ENCODE results near the gene MRO. TPM values are rescaled to one million over a fixed set of nuclear protein-coding genes. Genes with fewer than 3 reads are reported as not detected.

Gene MRO
- total and polyA plus RNA-seq, 2 of the 8 experiments (the other 6 are each of a cell fraction or from before 2014, with no cell fraction given), result 0.65 to 1.0 TPM

GRCh38 chr18:50829644-50830043 lies 9.8 kb upstream of the MRO start:
- H3K9ac ChIP-seq (replicated peaks in 1 of 4; ENCODE audit: extremely low read depth in 1 of 4, low read depth in 3 of 4, low read length in 3 of 4), result no peak overlapping the region
- no peaks in the 10 kb centered on the region for H3K4me1 ChIP-seq (replicated peaks in 1 of 4; ENCODE audit: control insufficient read depth in 3 of 4, insufficient read depth in 4 of 4, low read length in 3 of 4)
- no peak overlapping the region for H2AK5ac ChIP-seq (ENCODE audit: low read depth, low read length)
- no peak overlapping the region for H4K91ac ChIP-seq (replicated peaks; ENCODE audit: insufficient read length, low read length)
- H2BK15ac ChIP-seq (ENCODE audit: low read length), result no peak overlapping the region
- DNase-seq (ENCODE audit: low read depth in 1 of 2, low spot score in 2 of 2) (no peak), FAIRE-seq (no peak)
- H4K8ac ChIP-seq (ENCODE audit: extremely low read depth, insufficient read depth, low read length), result no peak overlapping the region
- H3K23ac ChIP-seq (ENCODE audit: insufficient read length), result no peak overlapping the region
- no peaks in the 10 kb centered on the region for H3K27me3 ChIP-seq (replicated peaks in 1 of 4; ENCODE audit: control insufficient read depth in 3 of 4, extremely low read depth in 1 of 4, insufficient read depth in 3 of 4, low read length in 3 of 4)
- no peak overlapping the region for H3K27ac ChIP-seq (ENCODE audit: low read depth, low read length)
- no peaks in the 10 kb centered on the region for H3K36me3 ChIP-seq (ENCODE audit: control insufficient read depth in 2 of 4, insufficient read depth in 4 of 4, low read length in 3 of 4)
- no peaks in the 10 kb centered on the region for H3K9me3 ChIP-seq (ENCODE audit: insufficient read depth in 2 of 2, low read depth in 1 of 2, low read length in 1 of 2)
- ChIA-PET POLR2A (ENCODE audit: partially characterized antibody) (no interaction called here), CTCF (ENCODE audit: partially characterized antibody) (no interaction called here)
- no peak overlapping the region for H2BK5ac ChIP-seq (ENCODE audit: low read depth, low read length)
- H3K56ac ChIP-seq (replicated peaks; ENCODE audit: insufficient read length, low read depth, low read length), result no peak overlapping the region
- no peak overlapping the region for H3K4me3 ChIP-seq (ENCODE audit: extremely low read depth in 1 of 4, insufficient read depth in 2 of 4, low read depth in 3 of 4, low read length in 4 of 4)
- H2AFZ ChIP-seq (ENCODE audit: low read length), result no peak overlapping the region
- H3K23me2 ChIP-seq (ENCODE audit: low read depth, low read length), result no peaks in the 10 kb centered on the region
- no peak overlapping the region for H2BK20ac ChIP-seq (ENCODE audit: low read length)
- no peak overlapping the region for H2BK120ac ChIP-seq (replicated peaks; ENCODE audit: low read depth, low read length)
- H3K4ac ChIP-seq (replicated peaks; ENCODE audit: insufficient read length, low read depth, low read length), result no peak overlapping the region
- H3K79me2 ChIP-seq (ENCODE audit: control insufficient read depth in 1 of 2, insufficient read depth in 2 of 2, low read length in 2 of 2), result no peaks in the 10 kb centered on the region
- H3K18ac ChIP-seq (ENCODE audit: extremely low read depth, low read length), result no peak overlapping the region
- H2BK12ac ChIP-seq (ENCODE audit: low read depth, low read length), result no peak overlapping the region
- 96% methylated on average over 5 of the region's 5 CpGs; no CpG with 5 or more reads in 1 of the 2 experiments for WGBS, 2 experiments (ENCODE audit: extremely low coverage in 1 of 2, insufficient coverage in 1 of 2, insufficient read length in 1 of 2, insufficient replicate concordance in 2 of 2, low coverage in 1 of 2, low lambda C conversion rate in 2 of 2, missing lambda C conversion rate in 1 of 2)
- H3K14ac ChIP-seq (ENCODE audit: insufficient read length), result no peak overlapping the region
- H3K79me1 ChIP-seq (ENCODE audit: low read depth, low read length), result no peaks in the 10 kb centered on the region
- H3K4me2 ChIP-seq (ENCODE audit: insufficient read depth in 1 of 2, low read depth in 2 of 2, low read length in 2 of 2), result no peak overlapping the region
- no peaks in the 10 kb centered on the region for H4K20me1 ChIP-seq (replicated peaks in 1 of 2; ENCODE audit: control insufficient read depth in 1 of 2, insufficient read depth in 2 of 2, low read length in 2 of 2)
- no peak overlapping the region for H4K5ac ChIP-seq (ENCODE audit: insufficient read length, low read depth, low read length)
- TF ChIP-seq KDM1A (IDR thresholded peaks at IDR 0.05; ENCODE audit: borderline replicate concordance, low read length) (no peak), EGR1 (IDR thresholded peaks at IDR 0.05; ENCODE audit: borderline replicate concordance, low read depth, low read length) (no peak), SP2 (IDR thresholded peaks at IDR 0.05; ENCODE audit: low read length) (no peak), PHF8 (conservative IDR thresholded peaks at IDR 0.05; ENCODE audit: low read depth, low read length) (no peak), RNF2 (IDR thresholded peaks at IDR 0.05; ENCODE audit: borderline replicate concordance, low read depth, low read length, missing control alignments, poor library complexity, severe bottlenecking) (no peak), MAFK (IDR thresholded peaks at IDR 0.05; ENCODE audit: low read depth, low read length) (no peak), SIRT6 (IDR thresholded peaks at IDR 0.05; ENCODE audit: low read length) (no peak), YY1 (IDR thresholded peaks at IDR 0.05; ENCODE audit: low read depth, low read length) (no peak), BACH1 (IDR thresholded peaks at IDR 0.05; ENCODE audit: low read length) (no peak), HDAC2 (IDR thresholded peaks at IDR 0.05; ENCODE audit: borderline replicate concordance in 1 of 2, low read depth in 2 of 2, low read length in 2 of 2) (no peak), RBBP5 (IDR thresholded peaks at IDR 0.05; ENCODE audit: borderline replicate concordance, low read depth, low read length) (no peak)
- TF ChIP-seq, protein P1, sequence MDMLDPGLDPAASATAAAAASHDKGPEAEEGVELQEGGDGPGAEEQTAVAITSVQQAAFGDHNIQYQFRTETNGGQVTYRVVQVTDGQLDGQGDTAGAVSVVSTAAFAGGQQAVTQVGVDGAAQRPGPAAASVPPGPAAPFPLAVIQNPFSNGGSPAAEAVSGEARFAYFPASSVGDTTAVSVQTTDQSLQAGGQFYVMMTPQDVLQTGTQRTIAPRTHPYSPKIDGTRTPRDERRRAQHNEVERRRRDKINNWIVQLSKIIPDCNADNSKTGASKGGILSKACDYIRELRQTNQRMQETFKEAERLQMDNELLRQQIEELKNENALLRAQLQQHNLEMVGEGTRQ (IDR thresholded peaks at IDR 0.05; ENCODE audit: low read length), result no peak
- TF ChIP-seq, protein P2, sequence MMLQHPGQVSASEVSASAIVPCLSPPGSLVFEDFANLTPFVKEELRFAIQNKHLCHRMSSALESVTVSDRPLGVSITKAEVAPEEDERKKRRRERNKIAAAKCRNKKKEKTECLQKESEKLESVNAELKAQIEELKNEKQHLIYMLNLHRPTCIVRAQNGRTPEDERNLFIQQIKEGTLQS (IDR thresholded peaks at IDR 0.05; ENCODE audit: insufficient read depth, low read depth, low read length), result no peak
